Activated T-cell treated with anti-CD3 and anti-CD28 coated beads, Interleukin-2, amount 50 U/mL, for 4 hours (primary cell): ENCODE results near the gene CIAO2B. TPM values are rescaled to one million over a fixed set of nuclear protein-coding genes. Genes with fewer than 3 reads are reported as not detected.
"Not testable (repeated sequence)": the region's sequence is repeated elsewhere in the genome, so short reads cannot be mapped to it uniquely, and the experiment has no call there.

ENCODE experiments used
- ATAC-seq, 2 donors: fragments of 200-7000 bp; cut with Tn5 transposase; one replicate each; pipeline ENCODE4 v1.10.0; 2021
- DNase-seq: peaks from one replicate; pipeline ENCODE4 v3.0.0-alpha.2; 2020
- H3K27me3 Mint-ChIP-seq: one replicate; pipeline ENCODE4 v1.8.0; 2021; ENCODE audit warnings: low read depth, mixed read lengths
- H3K36me3 Mint-ChIP-seq: one replicate; pipeline ENCODE4 v1.8.0; 2022; ENCODE audit warnings: mixed read lengths; ENCODE audit not compliant: insufficient read depth
- H3K4me1 Mint-ChIP-seq: one replicate; pipeline ENCODE4 v1.8.0; 2021; ENCODE audit warnings: low read depth, mixed read lengths
- H3K4me3 Mint-ChIP-seq: one replicate; pipeline ENCODE4 v1.8.0; 2021; ENCODE audit warnings: mild to moderate bottlenecking, moderate library complexity, mixed read lengths
- H3K9me3 Mint-ChIP-seq: one replicate; pipeline ENCODE4 v1.8.0; 2021; ENCODE audit warnings: mixed read lengths
- total RNA-seq, 3 donors: library from RNA; stranded (reverse); gene quantifications; one replicate each; pipeline ENCODE4 v1.2.1, GENCODE V29; 2021

Gene CIAO2B
- total RNA-seq, 3 donors from 2014 or later = 201 to 220 (median 212) TPM

DNA sequence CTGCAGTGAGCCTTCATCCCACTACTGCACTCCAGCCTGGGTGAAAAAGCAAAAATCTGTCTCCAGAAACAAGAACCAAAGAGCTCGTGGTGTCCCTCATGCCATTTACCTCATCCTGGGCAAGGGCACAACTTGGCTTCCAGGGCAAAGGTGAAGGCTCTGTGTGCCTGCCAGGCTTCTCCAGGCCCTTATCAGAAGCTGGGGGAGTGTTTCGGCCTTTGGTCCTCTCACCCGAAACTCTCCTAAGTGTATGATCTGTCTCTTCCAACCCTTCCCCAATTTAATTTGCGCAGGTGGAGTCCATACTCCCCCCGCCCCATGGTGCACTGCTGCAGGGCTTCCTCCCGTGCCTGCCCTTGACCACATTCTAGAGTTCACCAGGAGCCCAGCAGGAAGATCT, 2.3 kb upstream of the CIAO2B start:
- H3K4me3 Mint-ChIP-seq = peak overlapping the region; percentile 99
- DNase-seq = no peak
- H3K36me3 Mint-ChIP-seq = peaks cover 31% of the 10 kb centered on the region

DNA sequence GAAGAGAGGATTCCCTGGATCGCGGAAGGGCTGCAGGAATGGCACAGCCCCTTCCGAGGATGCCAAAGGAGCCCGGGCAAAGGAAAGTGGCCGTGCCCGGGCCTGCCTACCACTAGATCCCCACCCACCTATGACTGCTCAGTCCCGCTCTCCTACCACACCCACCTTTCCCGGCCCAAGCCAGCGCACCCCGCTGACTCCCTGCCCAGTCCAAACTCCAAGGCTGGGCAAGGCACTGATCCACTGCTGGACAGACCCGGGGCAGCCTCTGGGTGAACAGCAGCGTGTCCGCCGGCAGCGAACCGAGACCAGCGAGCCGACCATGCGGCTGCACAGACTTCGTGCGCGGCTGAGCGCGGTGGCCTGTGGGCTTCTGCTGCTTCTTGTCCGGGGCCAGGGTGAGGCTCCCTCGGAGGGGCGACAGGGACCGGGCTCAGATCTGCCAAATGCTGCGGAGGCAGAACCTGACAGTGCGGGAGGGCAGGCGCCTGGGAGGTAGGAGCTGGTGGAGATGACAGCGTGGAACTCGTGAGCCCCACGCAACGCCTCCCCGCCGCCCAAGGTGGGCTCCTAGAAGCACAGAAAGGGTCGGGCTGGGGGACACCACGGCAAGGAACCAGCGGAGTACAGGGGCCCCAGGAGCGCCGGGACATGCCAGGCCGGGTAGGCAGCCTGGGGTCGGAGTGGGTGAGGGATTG, 1.3 kb upstream of the CIAO2B start, which contains the start of gene CES2:
Gene CES2 (plus strand): TSS at position 203 of the 698 bp plus-strand sequence. CDS start 120 bp downstream, at position 323.
- peaks cover 34% of the 10 kb centered on the region for H3K36me3 Mint-ChIP-seq
- no peak for ATAC-seq
- H3K4me3 Mint-ChIP-seq = peak within 1 kb of the TSS; percentile 99
- peaks cover 47% of the 10 kb centered on the region for H3K4me1 Mint-ChIP-seq
- no peak for DNase-seq
- no peaks in the 10 kb centered on the region for H3K9me3 Mint-ChIP-seq
- H3K27me3 Mint-ChIP-seq = no peaks in the 10 kb centered on the region

More for the DNA sequence above, 2.3 kb upstream of the CIAO2B start:
- Mint-ChIP-seq H3K27me3 (no peaks in the 10 kb centered on the region), H3K4me1 (peaks cover 47% of the 10 kb centered on the region), H3K9me3 (no peaks in the 10 kb centered on the region)
- no peak for ATAC-seq

DNA sequence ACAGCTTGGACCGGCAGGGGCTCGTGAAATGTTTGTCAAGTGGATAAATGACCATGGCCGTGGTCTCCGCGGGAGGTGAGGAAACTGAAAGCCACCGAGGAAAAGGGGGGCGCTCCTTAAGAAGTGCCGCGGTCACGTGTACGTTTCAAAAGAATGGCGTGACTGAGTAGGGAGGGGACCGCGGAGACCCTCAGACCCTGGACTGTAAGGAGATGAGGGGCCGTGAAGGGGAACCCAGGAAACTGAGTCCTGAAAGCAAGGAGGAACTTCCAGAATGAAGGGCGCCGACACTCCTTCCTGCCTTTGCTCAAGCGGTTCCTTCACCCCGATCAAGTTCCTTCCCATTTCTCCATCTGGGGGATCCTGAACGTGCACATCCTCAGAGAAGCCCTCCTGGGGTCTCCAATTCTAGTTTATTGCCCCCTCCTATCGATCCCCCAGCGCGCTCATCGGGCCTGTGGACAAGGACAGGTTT, 674 bp upstream of the CIAO2B start:
- not testable (repeated sequence) for H3K9me3 Mint-ChIP-seq, H3K27me3 Mint-ChIP-seq
- peaks cover 32% of the 10 kb centered on the region for H3K36me3 Mint-ChIP-seq

DNA sequence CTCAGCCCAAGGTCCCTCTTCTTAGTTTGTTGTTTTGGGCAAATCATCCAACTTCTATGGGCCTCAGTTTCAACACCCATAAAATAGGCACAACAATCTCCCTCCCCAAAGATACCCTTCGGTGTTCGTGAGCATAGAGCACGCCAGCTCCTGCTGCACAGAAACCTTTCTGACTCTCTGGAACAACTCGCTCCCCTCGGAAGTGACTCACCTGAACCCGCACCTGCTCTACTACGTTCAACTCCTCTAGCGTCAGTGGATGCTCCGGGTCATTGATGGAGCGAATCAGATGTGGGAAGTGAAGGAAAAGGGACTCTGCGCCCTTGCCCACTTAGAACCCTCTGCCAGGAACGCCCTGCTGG, 445 bp downstream of the CIAO2B start:
- H3K4me1 Mint-ChIP-seq = peaks cover 47% of the 10 kb centered on the region
- no peaks in the 10 kb centered on the region for H3K27me3 Mint-ChIP-seq
- H3K36me3 Mint-ChIP-seq = peaks cover 30% of the 10 kb centered on the region
- H3K4me3 Mint-ChIP-seq = peak overlapping the region; percentile 99
- peak; percentile 57 for DNase-seq
- no peaks in the 10 kb centered on the region for H3K9me3 Mint-ChIP-seq
- peak; percentile 71 to 76 for ATAC-seq

More for the DNA sequence above, 674 bp upstream of the CIAO2B start:
- H3K4me3 Mint-ChIP-seq = peak overlapping the region; percentile 99
- not testable (repeated sequence) for ATAC-seq, DNase-seq
- peaks cover 47% of the 10 kb centered on the region for H3K4me1 Mint-ChIP-seq

DNA sequence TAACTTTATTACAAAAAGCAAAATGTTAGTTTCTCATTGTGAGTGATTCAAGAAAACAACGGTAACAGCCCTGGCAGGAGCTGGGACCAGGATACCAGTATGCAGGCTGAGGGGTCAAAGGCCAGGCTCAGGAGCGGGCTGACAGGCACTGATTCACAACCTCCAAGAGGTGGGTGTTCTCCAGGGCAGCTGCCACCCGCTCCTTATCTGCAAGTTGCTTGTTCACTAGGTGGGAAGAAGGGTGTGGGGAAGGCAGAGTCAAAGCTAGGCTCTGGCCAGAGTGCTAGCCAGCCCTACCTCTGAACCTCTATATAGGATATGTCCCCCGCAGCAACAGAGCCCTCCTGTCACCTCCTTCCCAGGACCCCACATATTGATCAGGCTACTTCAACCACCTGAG, 2.1 kb downstream of the CIAO2B start:
- H3K9me3 Mint-ChIP-seq = no peaks in the 10 kb centered on the region
- peak overlapping the region; percentile 99 for H3K4me3 Mint-ChIP-seq
- H3K4me1 Mint-ChIP-seq = peaks cover 43% of the 10 kb centered on the region
- ATAC-seq = no peak
- H3K36me3 Mint-ChIP-seq = peaks cover 27% of the 10 kb centered on the region
- no peaks in the 10 kb centered on the region for H3K27me3 Mint-ChIP-seq
- DNase-seq = no peak

DNA sequence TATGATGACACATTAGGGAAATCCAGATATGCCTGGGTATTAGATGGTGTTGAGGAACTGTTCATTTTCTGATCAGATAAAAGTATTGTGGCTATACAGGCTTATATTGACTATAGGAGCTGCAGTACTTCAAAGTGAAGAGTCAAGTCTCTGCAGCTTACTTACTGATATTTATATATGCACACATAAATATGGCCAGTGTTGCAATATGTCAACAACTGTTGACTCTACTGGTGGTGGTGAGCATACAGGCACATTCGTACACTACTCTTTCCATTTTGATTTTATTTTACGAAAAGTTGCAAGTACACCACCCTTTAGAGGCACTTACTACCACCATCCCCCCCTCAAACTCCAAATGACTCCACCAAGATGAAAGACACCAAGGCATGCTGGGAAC, 2.5 kb downstream of the CIAO2B start:
- H3K4me1 Mint-ChIP-seq = peaks cover 40% of the 10 kb centered on the region
- H3K27me3 Mint-ChIP-seq = no peaks in the 10 kb centered on the region
- peaks cover 26% of the 10 kb centered on the region for H3K36me3 Mint-ChIP-seq
- H3K9me3 Mint-ChIP-seq = no peaks in the 10 kb centered on the region
- DNase-seq (no peak), ATAC-seq (no peak)
- peak overlapping the region; percentile 99 for H3K4me3 Mint-ChIP-seq

DNA sequence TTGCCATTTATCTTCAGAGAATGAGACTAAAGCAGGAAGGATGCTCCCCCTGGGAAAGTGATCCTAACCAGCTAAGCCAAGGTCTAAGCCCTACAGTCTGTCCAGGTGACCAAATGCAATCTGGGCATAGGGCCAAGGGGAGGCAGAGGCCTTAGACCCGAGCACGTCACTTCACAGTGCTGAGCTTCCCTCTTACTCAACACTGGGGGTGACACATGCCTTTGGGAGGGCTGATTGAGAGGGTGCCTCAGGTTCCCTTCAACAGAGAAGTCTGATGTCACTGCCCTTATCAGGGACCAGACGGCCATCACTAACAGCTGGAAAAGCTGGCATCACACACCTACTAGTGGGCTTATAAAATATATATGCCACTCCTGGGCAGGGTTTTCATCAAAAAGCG, 4.0 kb downstream of the CIAO2B start:
- Mint-ChIP-seq H3K4me3 (no peak overlapping the region), H3K9me3 (no peaks in the 10 kb centered on the region), H3K4me1 (peaks cover 34% of the 10 kb centered on the region), H3K27me3 (peaks cover 11% of the 10 kb centered on the region), H3K36me3 (peaks cover 25% of the 10 kb centered on the region)
- DNase-seq = no peak
- ATAC-seq = no peak

DNA sequence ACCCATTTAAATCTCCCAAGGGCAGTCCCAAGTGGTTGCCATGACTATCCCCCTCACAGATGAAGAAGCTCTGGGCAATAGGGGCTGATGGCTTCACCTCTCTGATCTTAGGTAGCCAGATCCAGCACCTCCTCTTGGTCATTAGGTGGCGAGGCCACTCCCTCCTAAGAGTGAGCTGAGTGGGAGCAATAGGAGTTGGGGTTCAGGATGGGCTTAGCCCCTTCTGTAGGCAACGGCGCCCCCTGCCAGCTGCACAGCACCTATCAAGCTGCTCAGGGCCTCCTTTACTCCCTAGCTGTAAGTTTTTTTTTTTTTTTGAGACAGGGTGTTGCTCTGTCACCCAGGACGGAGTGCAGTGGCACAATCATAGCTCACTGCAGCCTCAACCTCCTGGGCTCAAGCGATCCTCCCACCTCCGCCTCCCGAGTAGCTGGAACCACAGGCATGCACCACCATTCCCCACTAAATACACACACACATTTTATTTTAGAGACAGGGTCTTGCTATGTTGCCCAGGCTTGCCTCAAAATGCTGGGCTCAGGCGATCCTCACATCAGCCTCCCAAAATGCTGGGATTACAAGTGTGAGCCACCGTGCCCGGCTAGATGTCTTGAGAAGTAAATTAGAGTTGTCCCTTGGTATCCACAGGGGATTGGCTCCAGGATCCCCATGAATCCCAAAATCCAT, 5.4 kb downstream of the CIAO2B start:
- Mint-ChIP-seq H3K36me3 (peaks cover 25% of the 10 kb centered on the region), H3K9me3 (no peaks in the 10 kb centered on the region), H3K4me3 (no peak overlapping the region), H3K27me3 (peaks cover 17% of the 10 kb centered on the region), H3K4me1 (peaks cover 27% of the 10 kb centered on the region)
- DNase-seq = no peak
- ATAC-seq = no peak

DNA sequence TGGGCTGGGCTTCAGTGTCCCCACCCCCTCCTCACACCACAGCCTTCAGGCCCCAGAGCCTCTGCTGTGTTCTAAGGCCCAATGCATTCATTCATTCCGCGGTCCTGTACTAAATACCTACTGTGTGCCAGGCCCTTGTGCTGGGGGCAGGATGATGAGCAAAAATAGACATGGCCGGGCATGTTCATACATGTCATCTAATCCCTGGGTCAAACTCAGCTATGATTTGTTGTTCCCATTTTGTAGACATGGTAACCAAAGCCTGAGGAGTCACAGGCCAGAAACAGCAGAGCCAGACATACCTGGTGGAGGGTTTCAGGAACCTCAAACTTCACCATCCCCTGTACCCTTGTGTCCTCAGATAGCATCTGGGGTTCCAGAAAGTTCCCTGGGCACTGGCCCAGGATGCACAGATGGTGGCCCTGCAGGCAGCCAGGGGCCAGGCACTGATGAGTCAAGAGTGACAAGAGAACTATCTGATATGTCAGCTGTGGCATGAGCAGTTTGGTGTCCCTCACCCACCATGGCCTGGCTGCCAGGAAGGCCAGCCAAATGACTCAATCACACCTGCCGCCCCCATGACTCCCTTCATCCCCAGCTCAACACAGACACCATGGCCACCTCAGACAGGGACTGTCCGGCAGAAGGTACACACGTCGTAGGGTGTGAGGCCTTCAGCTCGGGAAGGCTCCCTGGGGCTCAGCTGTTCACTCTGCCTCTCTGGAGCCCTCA, 6.1 kb downstream of the CIAO2B start:
- peaks cover 18% of the 10 kb centered on the region for H3K36me3 Mint-ChIP-seq
- ATAC-seq = no peak
- DNase-seq = no peak
- no peaks in the 10 kb centered on the region for H3K9me3 Mint-ChIP-seq
- peaks cover 25% of the 10 kb centered on the region for H3K27me3 Mint-ChIP-seq
- peaks cover 20% of the 10 kb centered on the region for H3K4me1 Mint-ChIP-seq
- H3K4me3 Mint-ChIP-seq = no peak overlapping the region

DNA sequence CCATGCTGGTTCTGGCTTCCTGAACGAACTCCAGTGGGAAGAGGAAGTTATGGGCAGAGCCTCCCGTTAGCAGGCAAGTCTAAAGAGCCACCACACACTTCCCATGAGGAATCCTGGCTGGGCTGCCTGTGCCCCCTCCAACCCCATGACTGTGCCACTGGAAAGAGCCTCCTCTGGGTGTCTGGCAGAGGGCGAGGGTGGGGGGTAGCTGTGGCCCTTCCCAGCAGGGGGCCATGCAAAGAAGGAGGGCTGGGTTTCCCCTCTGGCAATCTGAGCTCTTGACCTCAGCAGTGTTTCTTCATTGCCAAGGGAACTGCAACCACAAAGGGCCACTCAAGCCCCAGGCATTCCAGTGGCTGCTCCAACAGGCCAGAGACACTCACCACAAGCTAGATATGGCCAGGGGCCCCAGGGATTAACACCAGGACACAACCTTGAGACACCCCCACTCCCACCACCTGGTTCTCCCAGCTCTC, 7.2 kb downstream of the CIAO2B start:
- ATAC-seq (no peak), DNase-seq (no peak)
- Mint-ChIP-seq H3K9me3 (no peaks in the 10 kb centered on the region), H3K36me3 (peaks cover 8% of the 10 kb centered on the region), H3K4me1 (peaks cover 10% of the 10 kb centered on the region), H3K4me3 (no peak overlapping the region), H3K27me3 (peaks cover 32% of the 10 kb centered on the region)

DNA sequence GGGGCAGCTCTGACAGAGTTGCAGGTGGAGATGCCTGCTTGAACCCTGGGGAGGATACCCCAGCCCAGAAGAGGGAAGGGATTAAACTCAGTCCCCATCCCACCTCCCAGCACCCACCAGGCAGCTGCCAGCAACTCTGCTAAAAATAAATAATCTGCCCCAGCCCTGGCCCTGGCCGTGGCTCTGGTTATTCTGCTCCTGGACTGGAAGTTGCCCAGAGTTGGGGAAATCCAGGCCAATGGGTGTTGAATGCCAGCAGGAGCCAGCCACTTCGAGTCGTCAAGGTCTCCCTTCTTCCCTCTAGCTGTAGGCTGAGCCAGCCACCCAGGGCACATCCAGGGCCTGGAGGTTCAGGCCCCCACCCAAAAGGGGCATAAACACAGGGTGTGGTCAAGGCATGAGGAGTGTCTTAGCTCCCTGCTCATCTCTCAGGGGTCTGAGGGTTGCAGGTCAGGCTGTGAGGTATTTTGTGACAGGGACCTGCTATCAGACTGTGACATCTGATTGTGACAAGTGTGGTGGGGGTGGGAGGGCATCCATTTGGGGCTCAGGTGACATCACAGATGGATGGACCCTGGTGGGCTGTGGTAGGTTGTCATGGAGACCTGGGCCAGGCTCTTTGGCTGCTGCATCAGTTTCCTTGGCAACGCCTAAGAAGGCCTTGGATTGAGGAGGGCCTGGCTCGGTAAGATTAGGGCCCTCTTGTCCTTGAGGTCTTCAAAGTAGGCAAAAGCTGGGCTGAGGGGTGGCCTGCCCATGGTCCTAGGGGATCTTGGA, 7.8 kb downstream of the CIAO2B start:
- ATAC-seq = no peak
- Mint-ChIP-seq H3K4me3 (no peak overlapping the region), H3K4me1 (peaks cover 6% of the 10 kb centered on the region), H3K36me3 (peaks cover 2% of the 10 kb centered on the region), H3K9me3 (no peaks in the 10 kb centered on the region), H3K27me3 (peaks cover 33% of the 10 kb centered on the region)
- no peak for DNase-seq

DNA sequence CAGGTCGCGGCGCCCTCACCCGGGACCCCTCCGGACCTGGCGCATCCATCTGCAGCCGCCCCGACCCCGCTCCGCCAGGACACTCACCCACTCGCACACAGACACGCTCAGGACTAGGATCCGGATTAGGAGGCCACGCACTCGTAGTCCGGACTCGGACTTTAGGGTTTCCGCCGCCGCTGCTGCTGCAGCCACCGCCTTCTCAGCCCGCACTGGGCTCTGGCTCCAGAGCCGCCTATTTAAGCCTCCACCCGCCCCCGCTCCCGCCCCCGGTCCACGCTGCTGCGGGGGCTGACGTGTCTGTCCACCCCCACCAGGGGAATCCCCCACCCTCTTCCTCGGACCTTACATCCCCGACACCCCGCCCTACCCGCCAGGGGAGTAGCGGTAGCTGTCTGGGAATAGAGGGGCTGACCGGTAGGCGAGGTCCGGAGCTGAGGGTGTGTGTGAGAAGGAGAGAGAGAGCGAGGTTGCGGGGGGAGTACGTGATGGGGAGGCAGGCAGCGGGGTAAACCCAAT, 8.8 kb downstream of the CIAO2B start, which contains the start of gene RRAD:
Gene RRAD (minus strand): TSS at position 214 of the 519 bp plus-strand sequence. CDS start 356 bp downstream, outside the sequence.
- Mint-ChIP-seq H3K4me3 (peak within 1 kb of the TSS; percentile 64), H3K9me3 (no peaks in the 10 kb centered on the region), H3K27me3 (peaks cover 35% of the 10 kb centered on the region), H3K36me3 (no peaks in the 10 kb centered on the region), H3K4me1 (peaks cover 6% of the 10 kb centered on the region)
- peak in 1 of 2 donors; percentile 7 for ATAC-seq
- DNase-seq = peak; percentile 24

DNA sequence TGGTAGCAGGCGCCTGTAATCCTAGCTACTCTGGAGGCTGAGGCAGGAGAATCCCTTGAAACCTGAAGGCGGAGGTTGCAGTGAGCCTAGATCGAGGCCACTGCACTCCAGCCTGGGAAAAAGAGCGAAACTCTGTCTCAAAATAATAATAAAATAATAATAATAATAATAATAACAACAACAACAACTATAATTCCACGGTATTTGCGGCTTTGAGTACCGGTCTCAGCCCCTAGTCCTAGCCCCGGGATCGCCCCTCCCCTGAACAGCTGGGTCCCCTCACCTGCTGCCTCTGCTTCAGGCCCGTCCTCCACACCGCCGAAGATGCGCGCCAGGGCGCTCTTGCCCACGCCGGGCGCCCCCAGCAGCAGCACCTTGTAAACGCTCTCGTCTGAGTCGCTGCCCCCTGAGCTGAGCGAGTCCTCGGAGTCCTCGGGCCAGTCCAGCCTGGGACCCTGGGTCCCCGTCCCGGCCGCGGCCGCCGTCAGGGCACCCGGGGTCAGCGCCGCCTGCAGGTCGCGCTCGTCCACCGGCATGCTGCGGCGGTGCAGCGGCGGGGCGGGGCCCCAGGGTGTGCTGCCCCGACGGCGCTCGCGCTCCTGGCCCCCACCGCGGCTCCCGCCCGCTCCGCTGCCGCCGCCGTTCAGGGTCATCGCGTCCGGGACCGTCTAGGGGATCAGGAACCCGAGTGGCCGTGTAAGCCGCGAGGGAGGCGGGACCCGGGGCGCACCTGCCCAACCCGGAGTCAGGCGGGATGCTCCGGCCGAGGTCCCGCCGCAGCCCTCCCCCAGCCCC, 9.5 kb downstream of the CIAO2B start:
- DNase-seq (peak; percentile 15), ATAC-seq (peak; percentile 87 to 89)
- Mint-ChIP-seq H3K27me3 (peaks cover 35% of the 10 kb centered on the region), H3K9me3 (no peaks in the 10 kb centered on the region), H3K36me3 (no peaks in the 10 kb centered on the region), H3K4me3 (peak overlapping the region; percentile 42), H3K4me1 (peaks cover 6% of the 10 kb centered on the region)
